Suprapubic skin (tissue), 4 donors: ENCODE results near the gene EXD3.

Source experiments
- CTCF ChIP-seq, 2 donors: fragments of 200-600 bp in 1 of 2; fragments of 450-650 bp in 1 of 2; sonication (generic) in 1 of 2; IDR thresholded peaks; one replicate each; pipeline ENCODE4 v1.5.1; 2016 to 2019; ENCODE audit warnings: antibody characterized with exemption in 2 of 2, mild to moderate bottlenecking in 1 of 2, moderate library complexity in 1 of 2
- EP300 ChIP-seq: sonication (generic); formaldehyde crosslinking; IDR thresholded peaks from one replicate; pipeline ENCODE4 v1.6.1; 2017; ENCODE audit warnings: antibody characterized with exemption
- POLR2A ChIP-seq, 2 donors: fragments of 450-650 bp; IDR thresholded peaks; one replicate each; pipeline ENCODE4 v1.6.1; 2017; ENCODE audit warnings: antibody characterized with exemption in 2 of 2, mild to moderate bottlenecking in 2 of 2, moderate library complexity in 2 of 2
- POLR2AphosphoS5 ChIP-seq, 3 donors: sonication (generic); formaldehyde crosslinking; IDR thresholded peaks; one replicate each; pipeline ENCODE4 v1.6.1; 2017; ENCODE audit warnings: antibody characterized with exemption in 3 of 3

- TF ChIP-seq EP300: no peak
- no peak for TF ChIP-seq POLR2A (IDR thresholded peaks at IDR 0.05)
- TF ChIP-seq CTCF (IDR thresholded peaks at IDR 0.05): no peak
- TF ChIP-seq POLR2AphosphoS5 (IDR thresholded peaks at IDR 0.05): no peak
These were observed 89.8 kb downstream of the EXD3 start for GRCh38 chr9:137333016-137333671.
